Nasal cavity respiratory epithelium epithelial cell of viscerocranial mucosa (primary cell): ENCODE measurements around the gene CCT3. TPM values are rescaled to one million over a fixed set of nuclear protein-coding genes. Genes with fewer than 3 reads are reported as not detected.

ENCODE experiments used
- total RNA-seq: library from RNA; depleted of rRNA; stranded (reverse); fragments of >200 nt; gene quantifications from 2 replicates; pipeline ENCODE4 v1.2.3, GENCODE V29; 2014

The CCT3 gene
- 352 and 394 TPM in 2 replicates for total RNA-seq

GRCh38 chr1:156338180-156338976, at the start of gene CCT3, which contains the start of gene TSACC:
Gene CCT3, minus strand, starts transcription at chr1:156338292. Its CDS starts 108 bp downstream, at chr1:156338184.
Gene TSACC, plus strand, starts transcription at chr1:156338526. Its CDS starts 1,232 bp downstream, at chr1:156339758.

GRCh38 chr1:156368889-156369684, 31.0 kb upstream of the CCT3 start, which contains the start of gene RHBG:
Gene RHBG, plus strand, starts transcription at chr1:156369211. Its CDS starts 39 bp downstream, at chr1:156369250.

GRCh38 chr1:156298852-156299357, 39.2 kb downstream of the CCT3 start, which contains the start of gene VHLL:
Gene VHLL, minus strand, starts transcription at chr1:156299307. Its CDS starts 118 bp downstream, at chr1:156299189.

GRCh38 chr1:156295391-156295947, 42.6 kb downstream of the CCT3 start, which contains the start of gene GLMP:
Gene GLMP, minus strand, starts transcription at chr1:156295679. Its CDS starts 34 bp downstream, at chr1:156295645.

GRCh38 chr1:156284112-156284511, 54.0 kb downstream of the CCT3 start, which contains the start of gene TMEM79:
Gene TMEM79, plus strand, starts transcription at chr1:156284325. Its CDS starts 902 bp downstream, at chr1:156285227.

GRCh38 chr1:156282479-156283222, 55.4 kb downstream of the CCT3 start, which contains the start of gene SMG5:
Gene SMG5, minus strand, starts transcription at chr1:156282825. Its CDS starts 145 bp downstream, at chr1:156282680.

Other genes starting within 250 kb of the CCT3 start
- gene LMNA, start 223.6 kb downstream of the CCT3 start, total RNA-seq = 455 and 618 TPM in 2 replicates
- 3.8 and 11.9 TPM in 2 replicates for gene SEMA4A, start 184.7 kb downstream of the CCT3 start, total RNA-seq
- gene SLC25A44, start 144.2 kb downstream of the CCT3 start, total RNA-seq = 9.2 and 14.5 TPM in 2 replicates
- 21.2 and 44.4 TPM in 2 replicates for gene PMF1, start 125.3 kb downstream of the CCT3 start, total RNA-seq
- gene BGLAP, start 96.1 kb downstream of the CCT3 start, total RNA-seq = under 0.01 and 0.07 TPM in 2 replicates
- gene PAQR6, start 90.2 kb downstream of the CCT3 start, total RNA-seq = 0.34 and 1.1 TPM in 2 replicates
- gene SMG5, start 55.5 kb downstream of the CCT3 start, total RNA-seq = 47.8 and 91.1 TPM in 2 replicates
- gene TMEM79, start 54.0 kb downstream of the CCT3 start, total RNA-seq = 9.2 and 16.1 TPM in 2 replicates
- 27.0 and 28.6 TPM in 2 replicates for gene GLMP, start 42.6 kb downstream of the CCT3 start, total RNA-seq
- gene VHLL, start 39.0 kb downstream of the CCT3 start, total RNA-seq = 0.57 TPM in 1 of 2 replicates, not detected in the other
- 0.34 and 0.36 TPM in 2 replicates for gene TSACC, start 234 bp upstream of the CCT3 start, total RNA-seq
- gene RHBG, start 30.9 kb upstream of the CCT3 start, total RNA-seq = under 0.01 TPM in 1 of 2 replicates, not detected in the other
- gene MEF2D, start 162.5 kb upstream of the CCT3 start, total RNA-seq = 4.8 and 10.3 TPM in 2 replicates
- gene IQGAP3, start 234.3 kb upstream of the CCT3 start, total RNA-seq = 0.07 and 0.34 TPM in 2 replicates
- gene TTC24, start 241.4 kb upstream of the CCT3 start, total RNA-seq = not detected in 2 replicates